ACHN (cell line): ENCODE measurements around the gene PET100.

Experiments used
- DNase-seq: peaks from one replicate; pipeline ENCODE4 v3.0.0-alpha.2; 2015
- in situ Hi-C: cut with HindIII; loops from 2 replicates; pipeline ENCODE4 v1.10.0; 2017; ENCODE audit warnings: low sequenced_read_pairs, low pct_ligation_motif_present, low pct_unique_long_range_greater_than_20kb

The PET100 gene

DNA sequence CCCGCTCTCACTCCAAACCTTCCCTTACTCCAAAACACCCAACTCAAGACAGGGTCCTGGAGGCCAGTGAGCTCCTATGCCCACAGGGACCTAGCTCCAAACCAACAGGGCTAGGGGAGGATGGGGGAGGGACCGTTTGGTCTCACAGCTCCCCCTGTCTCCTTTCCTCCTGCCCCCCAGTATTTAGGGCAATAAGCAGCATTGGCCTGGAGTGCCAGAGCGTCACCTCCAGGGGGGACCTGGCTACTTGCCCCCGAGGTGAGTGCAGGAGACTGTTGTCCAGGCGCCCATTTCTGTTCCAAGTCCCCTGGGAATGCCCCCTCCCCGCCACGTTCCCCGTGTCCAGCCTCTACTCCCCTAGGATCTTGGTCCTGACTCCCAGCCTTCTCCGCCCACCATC is 40.0 kb downstream of the PET100 start:
- in situ Hi-C loops = no loop called here
- no peak for DNase-seq

DNA sequence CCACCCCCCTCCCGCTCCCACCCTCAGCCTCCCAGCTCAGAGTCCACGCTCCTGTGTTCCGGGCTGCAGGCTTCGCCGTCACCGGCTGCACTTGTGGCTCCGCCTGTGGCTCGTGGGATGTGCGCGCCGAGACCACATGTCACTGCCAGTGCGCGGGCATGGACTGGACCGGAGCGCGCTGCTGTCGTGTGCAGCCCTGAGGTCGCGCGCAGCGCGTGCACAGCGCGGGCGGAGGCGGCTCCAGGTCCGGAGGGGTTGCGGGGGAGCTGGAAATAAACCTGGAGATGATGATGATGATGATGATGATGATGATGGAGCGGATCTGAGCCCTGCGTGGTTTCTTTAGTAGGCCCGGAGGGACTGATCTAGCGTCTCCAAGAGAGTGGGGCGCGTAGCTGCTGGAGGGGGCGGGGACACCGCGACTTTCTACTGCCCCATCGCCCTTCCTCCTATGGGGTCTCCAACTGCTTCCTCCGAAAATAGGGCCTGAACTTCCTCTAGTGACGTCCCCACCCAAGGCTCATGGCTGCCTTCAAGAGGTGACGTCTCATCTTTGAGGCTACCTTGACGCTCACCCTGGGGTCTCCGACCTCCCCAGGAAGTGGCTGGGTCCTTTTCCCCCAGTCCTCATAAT is 40.7 kb downstream of the PET100 start:
- no peak for DNase-seq
- in situ Hi-C loops = no loop called here

GRCh38 chr19:7670790-7671189 is 41.2 kb downstream of the PET100 start:
- in situ Hi-C loops = no loop called here
- DNase-seq = no peak

- in situ Hi-C loops = no loop called here
- no peak for DNase-seq
Measured at GRCh38 chr19:7672522-7672921, 42.9 kb downstream of the PET100 start.

- in situ Hi-C loops = no loop called here
- DNase-seq = peak; percentile 20
Measured at GRCh38 chr19:7674010-7675005, 44.7 kb downstream of the PET100 start.

DNA sequence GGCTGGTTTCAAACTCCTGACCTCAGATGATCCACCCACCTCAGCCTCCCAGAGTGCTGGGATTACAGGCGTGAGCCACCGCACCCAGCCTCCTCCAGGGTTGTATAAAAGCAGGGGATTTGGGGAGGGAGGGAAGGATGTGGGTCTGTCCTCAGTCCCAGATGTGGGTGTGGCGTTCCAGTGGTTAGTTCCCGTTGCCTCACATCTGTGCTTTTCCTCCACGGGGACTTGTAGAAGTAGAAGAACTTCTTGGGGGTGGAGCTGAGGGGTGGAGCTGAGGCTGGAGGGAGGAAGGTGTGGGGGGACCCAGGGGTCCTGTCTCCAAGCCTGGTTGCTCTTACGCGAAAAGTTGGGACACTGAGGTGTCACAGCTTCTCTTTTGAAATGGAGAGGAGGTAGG is 46.8 kb downstream of the PET100 start:
- in situ Hi-C loops = no loop called here
- DNase-seq = no peak

GRCh38 chr19:7676854-7677253 is 47.3 kb downstream of the PET100 start, which contains the start of gene MCEMP1:
MCEMP1 (plus strand) TSS chr19:7677090; CDS start chr19:7677121, 31 bp downstream.
- in situ Hi-C loops = no loop called here
- no peak for DNase-seq

- in situ Hi-C loops = no loop called here
Measured at GRCh38 chr19:7677669-7678311, 48.2 kb downstream of the PET100 start.

GRCh38 chr19:7678971-7679751 is 49.6 kb downstream of the PET100 start:
- DNase-seq = no peak

More at GRCh38 chr19:7677669-7678311, 48.2 kb downstream of the PET100 start:
- DNase-seq = no peak

DNA sequence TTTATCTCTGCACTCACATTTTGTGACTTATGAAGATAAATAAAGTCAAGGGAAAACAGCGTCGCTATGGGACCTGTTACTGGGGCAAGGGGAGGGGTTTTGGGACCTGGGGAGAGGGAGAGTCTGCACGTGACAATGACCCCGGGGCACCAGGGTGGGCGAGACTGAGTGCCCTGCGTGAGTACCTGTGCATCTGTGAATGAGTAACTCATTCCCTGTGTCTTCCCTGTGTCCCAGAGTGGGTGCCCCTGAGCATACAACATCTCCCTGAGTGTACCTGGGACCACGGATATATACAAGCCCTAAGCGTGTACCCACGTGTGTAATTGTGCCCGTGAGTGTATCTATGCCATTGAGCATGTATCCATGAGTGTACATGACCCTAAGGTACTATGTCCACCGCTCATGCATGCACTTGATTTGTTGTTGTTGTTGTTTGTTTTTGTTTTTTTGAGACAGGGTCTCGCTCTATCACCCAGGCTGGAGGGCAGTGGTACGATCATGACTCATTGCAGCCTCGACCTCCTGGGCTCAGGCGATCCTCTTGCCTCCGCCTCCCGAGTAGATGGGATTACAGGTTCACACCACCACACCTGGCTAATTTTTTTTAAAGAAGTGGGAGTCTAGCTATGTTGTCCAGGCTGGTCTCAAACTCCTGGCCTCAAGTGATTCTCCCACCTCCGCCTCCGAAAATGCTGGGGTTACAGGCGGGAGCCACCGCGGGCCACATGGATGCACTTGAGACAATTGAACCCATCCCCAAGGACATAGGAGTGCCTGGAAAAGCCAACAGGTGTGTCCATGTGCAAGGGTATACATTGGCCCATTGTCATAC is 50.4 kb downstream of the PET100 start:
- in situ Hi-C loops = no loop called here
- no peak for DNase-seq

More at GRCh38 chr19:7678971-7679751, 49.6 kb downstream of the PET100 start:
- in situ Hi-C loops = no loop called here

GRCh38 chr19:7680606-7681339 is 51.2 kb downstream of the PET100 start, which contains the start of gene TRAPPC5:
TRAPPC5 (plus strand) TSS chr19:7680833; CDS start chr19:7682254, 1,421 bp downstream.
- peak; percentile 74 for DNase-seq
- in situ Hi-C loops = no loop called here
